ENCODE data around the gene FRMPD4. TPM values are rescaled to one million over a fixed set of nuclear protein-coding genes. Genes with fewer than 3 reads are reported as not detected.

The FRMPD4 gene
- total and polyA plus RNA-seq, 10 of the 15 experiments (the other 5 are each of a cell fraction or from before 2014, with no cell fraction given): not detected

GRCh38 chrX:12570859-12571501 lies 432.7 kb downstream of the FRMPD4 start (continued):
- TF ChIP-seq IRF3 (IDR thresholded peaks at IDR 0.05) (no peak), CBFB (IDR thresholded peaks at IDR 0.05; ENCODE audit: low read depth) (no peak), ZNF24 (IDR thresholded peaks at IDR 0.05) (no peak), EED (IDR thresholded peaks at IDR 0.05; ENCODE audit: low read depth) (no peak), E2F8 (IDR thresholded peaks at IDR 0.05; ENCODE audit: low read depth, partially characterized antibody) (no peak), POLR2AphosphoS2 (IDR thresholded peaks at IDR 0.05; ENCODE audit: low read depth, low read length) (no peak), JUND (IDR thresholded peaks at IDR 0.05; ENCODE audit: low read depth, low read length) (no peak), ZNF384 (IDR thresholded peaks at IDR 0.05; ENCODE audit: borderline replicate concordance, low read depth, low read length) (no peak), ATF2 (IDR thresholded peaks at IDR 0.05; ENCODE audit: low read length) (no peak), EP300 (IDR thresholded peaks at IDR 0.05; ENCODE audit: borderline replicate concordance in 1 of 2, control insufficient read depth in 1 of 2, low read depth in 2 of 2, low read length in 2 of 2) (0 out of 4 replicates have a peak, but pooled peaks of 1 of the 2 experiments have one; percentile 30), RUNX3 (IDR thresholded peaks at IDR 0.05; ENCODE audit: low read length) (0 out of 2 replicates have a peak, but pooled peaks have one; percentile 22), ZNF207 (IDR thresholded peaks at IDR 0.05; ENCODE audit: borderline replicate concordance) (no peak)

Measured in GM12878 (cell line).